K562 (cell line): ENCODE measurements around the gene ANKLE2. TPM values are rescaled to one million over a fixed set of nuclear protein-coding genes. Genes with fewer than 3 reads are reported as not detected.

ENCODE experiments used
- ATAC-seq: fragments of 200-7000 bp; cut with Tn5 transposase; 3 replicates; pipeline ENCODE4 v1.9.1; 2020; ENCODE audit warnings: moderate library complexity
- Bru-seq: library from RNA; stranded (reverse); fragments of 400-500 nt; gene quantifications from one replicate; lab custom pipeline; 2021; lab: Mats Ljungman, UMichigan
- BruChase-seq, 2 experiments: library from RNA; stranded (reverse); fragments of 400-500 nt; gene quantifications; one replicate each; lab custom pipeline; 2021; lab: Mats Ljungman, UMichigan
- BruUV-seq: library from RNA; stranded (reverse); fragments of 400-500 nt; replicated peaks from 2 replicates; lab custom pipeline; 2021; lab: Mats Ljungman, UMichigan
- CTCF ChIA-PET: fragments of 300-600 bp; formaldehyde crosslinking; extraction: SDS; loops from one replicate; lab custom pipeline; 2021; ENCODE audit warnings: low intra/inter-chr PET ratio; lab: Yijun Ruan, JAX
- POLR2A ChIA-PET: fragments of 300-600, 350-650 bp; sonication (Branson Sonifier 250); formaldehyde crosslinking; extraction: SDS; loops from one replicate; lab custom pipeline; 2021; ENCODE audit warnings: antibody characterized with exemption, inconsistent platforms; lab: Yijun Ruan, JAX
- DNase-seq, 4 experiments: peaks; one replicate each; pipeline versions ENCODE4 v3.0.0 to v3.0.0-alpha.2; 2011 to 2018; ENCODE audit warnings: low spot score in 3 of 4, mixed read lengths in 3 of 4; ENCODE audit errors: extremely low read depth in 1 of 4
- FAIRE-seq: peaks from 2 replicates; lab custom pipeline; 2011; peaks lifted over from hg19 to GRCh38; lab: Jason Lieb, UNC
- H2AFZ ChIP-seq: 2 replicates; pipeline ENCODE4 v1.6.0; 2011; ENCODE audit warnings: low read depth, low read length, control low read depth, inconsistent platforms
- H3K27ac ChIP-seq: fragments of 200-600 bp; 3 replicates; pipeline ENCODE4 v1.8.0; 2011; ENCODE audit warnings: low read depth, mild to moderate bottlenecking, control low read depth, inconsistent platforms, low read length, moderate library complexity, mixed read lengths; ENCODE audit errors: extremely low read depth
- H3K27me3 ChIP-seq, 2 experiments: fragments of 300-600 bp in 1 of 2; 2 replicates in 1 of 2; 3 replicates in 1 of 2; pipeline versions ENCODE4 v1.6.0 to v1.8.0; 2011; ENCODE audit warnings: inconsistent platforms in 2 of 2, low read length in 2 of 2, mild to moderate bottlenecking in 1 of 2, mixed read lengths in 1 of 2, moderate library complexity in 1 of 2; ENCODE audit not compliant: control insufficient read depth in 2 of 2, insufficient read depth in 2 of 2
- H3K36me3 ChIP-seq: fragments of 300-600 bp; 3 replicates; pipeline ENCODE4 v1.8.0; 2011; ENCODE audit warnings: mild to moderate bottlenecking, low read length, inconsistent platforms; ENCODE audit not compliant: control insufficient read depth, insufficient read depth
- H3K4me1 ChIP-seq, 2 experiments: fragments of 200-600 bp in 1 of 2; replicated peaks in 1 of 2; 2 replicates in 1 of 2; 3 replicates in 1 of 2; pipeline versions ENCODE4 v1.5.1 to v1.8.0; 2011; ENCODE audit warnings: inconsistent platforms in 2 of 2, low read length in 2 of 2, mild to moderate bottlenecking in 1 of 2, mixed read lengths in 1 of 2, moderate library complexity in 1 of 2; ENCODE audit not compliant: control insufficient read depth in 2 of 2, insufficient read depth in 2 of 2
- H3K4me2 ChIP-seq: 2 replicates; pipeline ENCODE4 v1.6.1; 2011; ENCODE audit warnings: low read length, control low read depth, inconsistent platforms, mixed read lengths; ENCODE audit not compliant: insufficient read depth
- H3K4me3 ChIP-seq: fragments of 200-600 bp; sonication (generic), shearing (Covaris generic); 2 replicates; pipeline ENCODE4 v1.5.1; 2016; ENCODE audit warnings: control low read depth, inconsistent platforms
- H3K79me2 ChIP-seq: fragments of 200-600 bp; 3 replicates; pipeline ENCODE4 v1.8.0; 2011; ENCODE audit warnings: low read length, inconsistent platforms; ENCODE audit not compliant: control insufficient read depth, insufficient read depth
- H3K9ac ChIP-seq, 2 experiments: 2 replicates each; pipeline versions ENCODE4 v1.6.0 to v1.6.1; 2011; ENCODE audit warnings: low read depth in 2 of 2, low read length in 2 of 2, control low read depth in 1 of 2, inconsistent platforms in 1 of 2, mild to moderate bottlenecking in 1 of 2, mixed read lengths in 1 of 2; ENCODE audit not compliant: insufficient read depth in 1 of 2
- H3K9me1 ChIP-seq: one replicate; pipeline ENCODE4 v1.6.0; 2011; ENCODE audit warnings: inconsistent platforms, mild to moderate bottlenecking, low read length, moderate library complexity; ENCODE audit not compliant: control insufficient read depth, insufficient read depth
- H3K9me3 ChIP-seq: replicated peaks from 2 replicates; pipeline ENCODE4 v1.5.1; 2011; ENCODE audit warnings: low read depth, low read length, inconsistent platforms; ENCODE audit not compliant: control insufficient read depth, insufficient read depth
- H4K20me1 ChIP-seq: replicated peaks from 2 replicates; pipeline ENCODE4 v1.6.1; 2011; ENCODE audit warnings: low read length, inconsistent platforms, mixed read lengths; ENCODE audit not compliant: control insufficient read depth, insufficient read depth
- ARNT ChIP-seq, 2 experiments: fragments of 450-650 bp; IDR thresholded peaks; 2 replicates each; pipeline ENCODE4 v1.6.1; 2016; ENCODE audit warnings: mild to moderate bottlenecking in 1 of 2
- CCNT2 ChIP-seq: IDR thresholded peaks from 2 replicates; pipeline ENCODE4 v1.6.1; 2011; ENCODE audit warnings: borderline replicate concordance, low read depth, mild to moderate bottlenecking, moderate library complexity, mixed read lengths, low read length; ENCODE audit not compliant: insufficient read length; ENCODE audit errors: extremely low read depth
- CREM ChIP-seq: IDR thresholded peaks from 2 replicates; pipeline ENCODE4 v1.6.1; 2014; ENCODE audit warnings: antibody characterized with exemption, low read depth
- EGR1 ChIP-seq: fragments of 450-650 bp; conservative IDR thresholded peaks from 2 replicates; pipeline ENCODE4 v1.6.1; 2017; ENCODE audit warnings: mild to moderate bottlenecking
- MAFG ChIP-seq: fragments of 450-650 bp; conservative IDR thresholded peaks from 2 replicates; pipeline ENCODE4 v1.6.1; 2016; ENCODE audit warnings: missing genetic modification characterization, missing compliant biosample characterization
- PHF8 ChIP-seq: fragments of 200-600 bp; sonication (generic); IDR thresholded peaks from 2 replicates; pipeline ENCODE4 v1.6.1; 2012; ENCODE audit warnings: mixed run types, mild to moderate bottlenecking, inconsistent platforms, low read length, moderate library complexity, borderline replicate concordance
- PML ChIP-seq: IDR thresholded peaks from 2 replicates; pipeline ENCODE4 v1.6.1; 2012; ENCODE audit warnings: low read length, inconsistent platforms
- RBBP5 ChIP-seq: fragments of 200-600 bp; sonication (generic); IDR thresholded peaks from 2 replicates; pipeline ENCODE4 v1.6.1; 2012; ENCODE audit warnings: borderline replicate concordance, mild to moderate bottlenecking, low read length, control low read depth, inconsistent platforms; ENCODE audit not compliant: insufficient read depth, poor library complexity, severe bottlenecking
- SP2 ChIP-seq: IDR thresholded peaks from 2 replicates; pipeline ENCODE4 v1.6.1; 2011; ENCODE audit warnings: mild to moderate bottlenecking, low read depth, low read length, moderate library complexity; ENCODE audit not compliant: poor library complexity, severe bottlenecking; ENCODE audit errors: extremely low read depth
- ZNF766 ChIP-seq: fragments of 200-800 bp; sonication (Bioruptor generic); conservative IDR thresholded peaks from 2 replicates; pipeline ENCODE4 v1.6.1; 2016; ENCODE audit warnings: missing genetic modification characterization, missing compliant biosample characterization
- WGBS: fragments of 100-300 bp; shearing (Covaris generic); methylation state at CpG from one replicate; pipeline ENCODE4 v1.1.6; 2016; ENCODE audit warnings: low coverage, mixed read lengths; ENCODE audit not compliant: insufficient coverage; ENCODE audit errors: missing lambda C conversion rate; 5-methylcytosine and 5-hydroxymethylcytosine counted together
- in situ Hi-C: fragments of 300-500 bp; cut with MboI; formaldehyde crosslinking; loops from 4 replicates; pipeline ENCODE4 v1.15.0; 2018; ENCODE audit warnings: inconsistent platforms, mixed read lengths
- intact Hi-C: fragments of 100-400 bp; cut with micrococcal nuclease; formaldehyde crosslinking; loops from 2 replicates; pipeline ENCODE4 v1.14.2; 2022
- long read RNA-seq, 3 experiments: library from polyadenylated mRNA in 2 of 3; library from RNA in 1 of 3; unstranded in 2 of 3; stranded (forward) in 1 of 3; transcript quantifications; one replicate each; pipeline ENCODE4 v2.0.0, GENCODE V29; 2019 to 2022
- polyA minus RNA-seq, 3 experiments: library from RNA; depleted of rRNA, polyadenylated mRNA; stranded (reverse); fragments of >200 nt; gene quantifications; 2 replicates each; pipeline ENCODE4 v1.2.3, GENCODE V29; 2011
- polyA plus RNA-seq, 8 experiments: library from polyadenylated mRNA; depleted of rRNA in 4 of 8; stranded (reverse) in 5 of 8; unstranded in 3 of 8; fragments of >200 nt; fragmentation: Nextera tagmentation in 2 of 8; fragmentation: Illumina TruSeq in 1 of 8; extraction: Ambion mirVana in 2 of 8; extraction: Trizol in 1 of 8; gene quantifications; 2 replicates each; pipeline versions ENCODE4 v1.2.1 to v1.2.3, GENCODE V29; 2011 to 2014; ENCODE audit warnings: inconsistent platforms in 1 of 8, missing spikeins in 1 of 8
- total RNA-seq, 7 experiments: library from RNA; depleted of rRNA in 6 of 7; stranded (reverse); fragments of >200 nt in 6 of 7; fragmentation: Illumina TruSeq in 2 of 7; extraction: Trizol in 2 of 7; gene quantifications; 2 replicates each; pipeline versions ENCODE4 v1.2.1 to v1.2.3, GENCODE V29; 2011 to 2021; ENCODE audit warnings: low replicate concordance in 1 of 7
- TF ChIP-seq, protein P1 (sequence below), 2 experiments: fragments of 450-650 bp; conservative IDR thresholded peaks; 2 replicates each; pipeline ENCODE4 v1.6.1; 2017; ENCODE audit warnings: mild to moderate bottlenecking in 2 of 2, moderate library complexity in 2 of 2
- TF ChIP-seq, protein P2 (sequence below): IDR thresholded peaks from 2 replicates; pipeline ENCODE4 v1.6.1; 2014; ENCODE audit warnings: antibody characterized with exemption

Gene ANKLE2
- total RNA-seq (2011; cell fraction: chromatin; rRNA removed; ENCODE audit: low replicate concordance), result 353 and 486 TPM in 2 replicates
- 225 and 254 TPM in 2 replicates for total RNA-seq (2011; cell fraction: nucleolus; rRNA removed)
- 264 and 271 TPM in 2 replicates for total RNA-seq (2011; cell fraction: nucleoplasm; rRNA removed)
- total RNA-seq (2014; rRNA removed) (33.6 and 42.3 TPM in 2 replicates), total RNA-seq (2014; rRNA removed; fragmentation: Illumina TruSeq; extraction: Trizol) (44.0 and 45.6 TPM in 2 replicates), total RNA-seq (2015; rRNA removed; fragmentation: Illumina TruSeq; extraction: Trizol) (49.5 and 50.4 TPM in 2 replicates), total RNA-seq (2021) (54.3 and 56.9 TPM in 2 replicates), polyA plus RNA-seq (2011; rRNA removed) (57.7 and 69.0 TPM in 2 replicates), polyA plus RNA-seq (2014; fragmentation: Illumina TruSeq; extraction: Trizol) (43.6 and 46.3 TPM in 2 replicates), polyA plus RNA-seq (2014; fragmentation: Nextera tagmentation; extraction: Ambion mirVana) (1 to 10 TPM; 3.2 TPM), polyA plus RNA-seq (2014; rRNA removed) (49.7 and 51.6 TPM in 2 replicates), polyA minus RNA-seq (2011; rRNA and poly(A)+ RNA removed) (139 and 163 TPM in 2 replicates), Bru-seq, nascent RNA (percentile 74 among the genes with signal in this experiment), BruChase-seq, experiment 1, labeled RNA remaining after a 2-hour chase (percentile 86 among the genes with signal in this experiment), BruChase-seq, experiment 2, labeled RNA remaining after a 6-hour chase (percentile 88 among the genes with signal in this experiment)
- polyA plus RNA-seq (2011; cell fraction: cytosol; rRNA removed), result 41.4 and 48.0 TPM in 2 replicates
- polyA plus RNA-seq (2011; cell fraction: nucleus; rRNA removed), result 224 and 322 TPM in 2 replicates
- 39.1 and 44.5 TPM in 2 replicates for polyA plus RNA-seq (2012)
- polyA minus RNA-seq (2011; cell fraction: cytosol; rRNA and poly(A)+ RNA removed), result 46.5 and 72.4 TPM in 2 replicates
- 105 and 129 TPM in 2 replicates for polyA minus RNA-seq (2011; cell fraction: nucleus; rRNA and poly(A)+ RNA removed)
- long read RNA-seq, experiment 1, full-length matches to known transcripts, result 65 of 211 reads
- long read RNA-seq, experiment 1, partial matches to known transcripts, result 60 of 211 reads
- long read RNA-seq, experiment 1, other reads (novel, unspliced or antisense), result 86 of 211 reads
- long read RNA-seq, experiment 2, full-length matches to known transcripts, result 11 of 40 reads
- long read RNA-seq, experiment 2, partial matches to known transcripts, result 7 of 40 reads
- long read RNA-seq, experiment 2, other reads (novel, unspliced or antisense), result 22 of 40 reads
- long read RNA-seq, experiment 3, full-length matches to known transcripts, result 7 of 30 reads
- long read RNA-seq, experiment 3, partial matches to known transcripts, result 16 of 30 reads
- long read RNA-seq, experiment 3, other reads (novel, unspliced or antisense), result 7 of 30 reads

DNA sequence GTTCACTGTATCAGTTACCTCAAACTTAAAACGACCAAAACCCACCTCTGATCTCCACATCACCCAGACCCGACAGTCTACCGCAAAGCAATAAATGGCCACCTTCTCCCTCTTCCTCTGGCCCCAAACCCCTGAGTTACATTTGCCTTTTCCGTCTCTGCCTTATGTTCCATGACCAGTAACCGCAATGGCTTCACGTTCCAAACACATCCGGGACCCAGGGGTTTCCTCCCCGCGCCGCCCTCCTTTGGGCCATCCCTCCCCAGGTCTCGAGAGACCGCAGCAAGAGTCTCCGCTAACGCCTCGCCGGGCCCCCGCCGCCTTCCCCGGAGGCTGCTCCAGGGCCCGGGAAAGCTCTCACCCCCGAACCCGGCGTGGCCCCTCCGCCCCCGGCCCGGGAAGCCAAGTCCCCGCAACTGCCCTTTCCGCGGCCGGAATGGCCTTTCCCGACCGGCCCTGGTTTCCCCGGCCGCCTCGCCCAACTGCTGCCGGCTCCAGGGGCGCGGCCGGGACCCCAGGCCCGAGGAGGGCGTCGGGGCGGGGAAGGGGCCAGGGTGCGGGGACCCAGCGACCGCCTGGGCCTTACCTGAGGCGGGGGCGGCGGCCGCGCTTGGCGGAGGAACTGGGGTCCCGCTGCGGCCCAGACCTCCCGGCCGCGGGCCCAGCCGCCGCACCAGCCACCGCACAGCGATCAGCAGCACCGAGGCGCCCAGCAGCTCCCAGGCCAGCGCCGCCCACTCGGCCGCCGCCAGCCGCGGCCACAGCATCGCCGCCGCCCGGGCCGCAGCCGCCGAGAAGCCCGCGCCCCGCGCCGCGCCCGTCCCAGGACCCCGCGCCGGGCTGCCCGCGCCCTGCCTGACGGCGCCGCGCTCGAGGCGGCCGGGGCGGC, at the start of gene ANKLE2:
ANKLE2 (minus strand) TSS at position 801 of the 889 bp plus-strand sequence; CDS start at position 767, 34 bp downstream.
- CTCF ChIA-PET, result no interaction called here
- peak within 1 kb of the TSS; percentile 99 for H2AFZ ChIP-seq
- TF ChIP-seq MAFG, result no peak
- TF ChIP-seq RBBP5, result no peak
- no peak for TF ChIP-seq PML
- TF ChIP-seq, protein P1, sequence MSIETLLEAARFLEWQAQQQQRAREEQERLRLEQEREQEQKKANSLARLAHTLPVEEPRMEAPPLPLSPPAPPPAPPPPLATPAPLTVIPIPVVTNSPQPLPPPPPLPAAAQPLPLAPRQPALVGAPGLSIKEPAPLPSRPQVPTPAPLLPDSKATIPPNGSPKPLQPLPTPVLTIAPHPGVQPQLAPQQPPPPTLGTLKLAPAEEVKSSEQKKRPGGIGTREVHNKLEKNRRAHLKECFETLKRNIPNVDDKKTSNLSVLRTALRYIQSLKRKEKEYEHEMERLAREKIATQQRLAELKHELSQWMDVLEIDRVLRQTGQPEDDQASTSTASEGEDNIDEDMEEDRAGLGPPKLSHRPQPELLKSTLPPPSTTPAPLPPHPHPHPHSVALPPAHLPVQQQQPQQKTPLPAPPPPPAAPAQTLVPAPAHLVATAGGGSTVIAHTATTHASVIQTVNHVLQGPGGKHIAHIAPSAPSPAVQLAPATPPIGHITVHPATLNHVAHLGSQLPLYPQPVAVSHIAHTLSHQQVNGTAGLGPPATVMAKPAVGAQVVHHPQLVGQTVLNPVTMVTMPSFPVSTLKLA (conservative IDR thresholded peaks at IDR 0.05), result no peak
- peak; percentile 59; the same call in 1 of the 2 replicates for TF ChIP-seq PHF8
- no peak for TF ChIP-seq SP2
- TF ChIP-seq EGR1, result peak; percentile 63
- TF ChIP-seq CREM, result peak; percentile 23; the same call in 1 of the 2 replicates
- TF ChIP-seq, protein P2, sequence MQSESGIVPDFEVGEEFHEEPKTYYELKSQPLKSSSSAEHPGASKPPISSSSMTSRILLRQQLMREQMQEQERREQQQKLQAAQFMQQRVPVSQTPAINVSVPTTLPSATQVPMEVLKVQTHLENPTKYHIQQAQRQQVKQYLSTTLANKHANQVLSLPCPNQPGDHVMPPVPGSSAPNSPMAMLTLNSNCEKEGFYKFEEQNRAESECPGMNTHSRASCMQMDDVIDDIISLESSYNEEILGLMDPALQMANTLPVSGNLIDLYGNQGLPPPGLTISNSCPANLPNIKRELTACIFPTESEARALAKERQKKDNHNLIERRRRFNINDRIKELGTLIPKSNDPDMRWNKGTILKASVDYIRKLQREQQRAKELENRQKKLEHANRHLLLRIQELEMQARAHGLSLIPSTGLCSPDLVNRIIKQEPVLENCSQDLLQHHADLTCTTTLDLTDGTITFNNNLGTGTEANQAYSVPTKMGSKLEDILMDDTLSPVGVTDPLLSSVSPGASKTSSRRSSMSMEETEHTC, result no peak
- TF ChIP-seq ARNT (IDR thresholded peaks at IDR 0.05), result no peak
- peak; percentile 50 for TF ChIP-seq CCNT2
- 0 out of 2 replicates have a peak, but pooled peaks have one; percentile 2 for TF ChIP-seq ZNF766 (CRISPR knock-in tag)

More for the DNA sequence above, at the start of gene ANKLE2:
- DNase-seq (peak; percentile 58 to 85 (median 81)), FAIRE-seq (no peak), ATAC-seq (peak; percentile 53)
- no TSS peak for BruUV-seq
- POLR2A ChIA-PET, result interaction anchor here (1.1 kb wide), 2 partner anchors 20 to 40 kb away, joined by 4 read pairs; no protein-coding TSS in a partner anchor
- peak within 1 kb of the TSS; percentile 94 for H3K4me3 ChIP-seq
- peaks cover 16% of the 10 kb centered on the region for H4K20me1 ChIP-seq
- H3K9me1 ChIP-seq, result no peaks in the 10 kb centered on the region
- H3K36me3 ChIP-seq, result peaks cover 34% of the 10 kb centered on the region
- under 1% methylated on average over 37 of the region's 97 CpGs for WGBS
- peak within 1 kb of the TSS; percentile 99 for H3K4me2 ChIP-seq
- in situ Hi-C loops (no loop called here), intact Hi-C loops (no loop called here)
- H3K79me2 ChIP-seq, result peaks cover 58% of the 10 kb centered on the region
- H3K27ac ChIP-seq, result peak within 1 kb of the TSS; percentile 98
- H3K9ac ChIP-seq, result peak within 1 kb of the TSS; percentile 94 to 97
- peaks cover 29 to 66% of the 10 kb centered on the region in 2 experiments; a peak in 4 of 5 replicates for H3K4me1 ChIP-seq
- H3K9me3 ChIP-seq, result no peaks in the 10 kb centered on the region
- H3K27me3 ChIP-seq, result no peaks in the 10 kb centered on the region
